GM12892 (cell line): ENCODE data around the gene GNPTAB.

Experiments
- POLR2A ChIP-seq: IDR thresholded peaks from 2 replicates; pipeline ENCODE4 v1.6.1; 2011; ENCODE audit warnings: low read depth, low read length, control low read depth
- POLR2AphosphoS5 ChIP-seq: IDR thresholded peaks from 2 replicates; pipeline ENCODE4 v1.6.1; 2011; ENCODE audit warnings: low read depth, low read length, control low read depth
- TAF1 ChIP-seq: IDR thresholded peaks from 2 replicates; pipeline ENCODE4 v1.6.1; 2011; ENCODE audit warnings: low read depth, mild to moderate bottlenecking, control low read depth, low read length, borderline replicate concordance

DNA sequence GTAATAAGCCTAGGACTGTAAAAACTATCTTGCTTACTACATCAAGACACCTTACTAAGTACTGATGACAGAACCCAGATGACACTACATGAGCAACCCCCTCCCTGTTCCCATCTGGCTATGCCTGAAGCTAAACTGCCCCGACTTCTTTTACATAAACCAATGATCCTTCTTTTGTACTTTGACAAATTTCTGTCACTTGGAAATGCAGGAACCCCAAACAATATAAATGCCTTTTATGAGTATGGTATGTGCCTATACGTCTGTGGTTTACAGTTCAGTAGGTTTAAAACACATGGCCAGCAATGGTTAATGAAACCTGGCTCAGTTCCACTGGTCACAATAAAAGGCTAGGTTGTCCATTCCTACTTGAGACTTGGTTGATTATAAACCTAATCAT is 97.6 kb downstream of the GNPTAB start:
- no peak for TF ChIP-seq POLR2A
- TF ChIP-seq POLR2AphosphoS5: no peak
- no peak for TF ChIP-seq TAF1
